ENCODE results near the gene ADGRG6. TPM values are rescaled to one million over a fixed set of nuclear protein-coding genes. Genes with fewer than 3 reads are reported as not detected.
"Not testable (repeated sequence)": the region's sequence is repeated elsewhere in the genome, so short reads cannot be mapped to it uniquely, and the experiment has no call there.

ADGRG6 gene
- total RNA-seq, 1 experiment from 2014 or later, result 2.5 TPM

DNA sequence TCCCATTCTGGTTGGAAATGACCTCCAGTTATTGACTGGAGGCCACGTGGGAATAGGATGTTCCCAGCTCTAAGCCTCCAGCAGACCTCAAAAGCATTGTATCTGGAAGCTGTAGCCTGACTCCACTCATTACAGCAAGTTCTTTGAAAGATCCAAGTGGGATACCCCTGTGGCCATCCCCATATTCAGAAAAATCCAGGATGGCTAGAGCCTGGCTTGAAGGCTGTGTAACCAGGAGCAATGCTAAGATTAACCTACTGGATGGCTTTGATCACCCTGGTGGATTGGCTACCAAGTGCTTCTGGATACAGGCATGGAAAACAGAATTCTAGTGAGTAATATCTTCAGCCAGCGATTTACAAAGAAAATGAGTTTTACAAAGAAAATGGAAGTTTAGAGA, 151.2 kb downstream of the ADGRG6 start:
- Histone ChIP-seq H2BK20ac (ENCODE audit: low read depth, low read length, poor library complexity, severe bottlenecking) (no peak overlapping the region), H2BK120ac (ENCODE audit: low read depth, low read length, poor library complexity, severe bottlenecking) (no peak overlapping the region), H2BK12ac (ENCODE audit: insufficient read length, low read depth, low read length) (no peak overlapping the region), H3K79me2 (ENCODE audit: insufficient read depth, low read length) (no peaks in the 10 kb centered on the region), H3K9ac (ENCODE audit: extremely low read depth, insufficient read length, low read length) (no peak overlapping the region), H3K14ac (ENCODE audit: insufficient read depth, low read length) (no peak overlapping the region), H2BK15ac (ENCODE audit: low read depth, low read length) (no peak overlapping the region), H3K56ac (ENCODE audit: insufficient read length, low read depth, low read length) (no peak overlapping the region), H3K27ac (ENCODE audit: insufficient read length, low read depth, low read length) (no peak overlapping the region), H3K4me2 (ENCODE audit: insufficient read depth, insufficient read length, low read length) (no peak overlapping the region), H2BK5ac (ENCODE audit: insufficient read length, low read length) (no peak overlapping the region), H3K23me2 (ENCODE audit: insufficient read length, low read depth, low read length, poor library complexity, severe bottlenecking) (peaks cover 2% of the 10 kb centered on the region), H4K5ac (ENCODE audit: insufficient read length, low read depth, low read length) (no peak overlapping the region), H3K23ac (ENCODE audit: insufficient read length, low read depth, low read length) (no peak overlapping the region), H3K18ac (ENCODE audit: insufficient read length, low read depth, low read length) (no peak overlapping the region), H3K79me1 (ENCODE audit: insufficient read depth, low read depth, low read length, poor library complexity, severe bottlenecking) (no peaks in the 10 kb centered on the region), H4K8ac (replicated peaks; ENCODE audit: insufficient read length, low read depth, low read length) (no peak overlapping the region), H4K20me1 (ENCODE audit: control insufficient read depth, insufficient read depth, insufficient read length) (no peaks in the 10 kb centered on the region), H3K27me3 (ENCODE audit: insufficient read depth, low read length) (no peaks in the 10 kb centered on the region), H2AK5ac (ENCODE audit: insufficient read length, low read length) (no peak overlapping the region), H3K9me3 (ENCODE audit: control insufficient read depth, low read depth, low read length) (no peaks in the 10 kb centered on the region), H3K4ac (ENCODE audit: low read depth, low read length) (no peak overlapping the region), H3T11ph (ENCODE audit: low read length) (no peak overlapping the region), H2AFZ (ENCODE audit: low read length) (no peak overlapping the region), H3K4me1 (ENCODE audit: insufficient read depth, low read length) (no peaks in the 10 kb centered on the region), H4K91ac (ENCODE audit: insufficient read length, low read depth, low read length) (no peak overlapping the region)
- H3K36me3 Mint-ChIP-seq (ENCODE audit: insufficient read depth in 1 of 3, low read depth in 3 of 3), result peaks cover 0 to 2% (median 0%) of the 10 kb centered on the region in 3 experiments; a peak in 2 of 7 replicates
- H3K4me1 Mint-ChIP-seq, result no peaks in the 10 kb centered on the region
- peaks cover 0 to 4% of the 10 kb centered on the region in 2 experiments; a peak in 3 of 5 replicates for H3K9me3 Mint-ChIP-seq
- no peak for DNase-seq
- H3K4me3 Mint-ChIP-seq, result no peak overlapping the region
- no CpG with 5 or more reads among the region's 2 CpGs for WGBS (ENCODE audit: extremely low coverage, insufficient read length, low lambda C conversion rate)
- H3K27ac Mint-ChIP-seq, result no peak overlapping the region
- TF ChIP-seq, protein P1, sequence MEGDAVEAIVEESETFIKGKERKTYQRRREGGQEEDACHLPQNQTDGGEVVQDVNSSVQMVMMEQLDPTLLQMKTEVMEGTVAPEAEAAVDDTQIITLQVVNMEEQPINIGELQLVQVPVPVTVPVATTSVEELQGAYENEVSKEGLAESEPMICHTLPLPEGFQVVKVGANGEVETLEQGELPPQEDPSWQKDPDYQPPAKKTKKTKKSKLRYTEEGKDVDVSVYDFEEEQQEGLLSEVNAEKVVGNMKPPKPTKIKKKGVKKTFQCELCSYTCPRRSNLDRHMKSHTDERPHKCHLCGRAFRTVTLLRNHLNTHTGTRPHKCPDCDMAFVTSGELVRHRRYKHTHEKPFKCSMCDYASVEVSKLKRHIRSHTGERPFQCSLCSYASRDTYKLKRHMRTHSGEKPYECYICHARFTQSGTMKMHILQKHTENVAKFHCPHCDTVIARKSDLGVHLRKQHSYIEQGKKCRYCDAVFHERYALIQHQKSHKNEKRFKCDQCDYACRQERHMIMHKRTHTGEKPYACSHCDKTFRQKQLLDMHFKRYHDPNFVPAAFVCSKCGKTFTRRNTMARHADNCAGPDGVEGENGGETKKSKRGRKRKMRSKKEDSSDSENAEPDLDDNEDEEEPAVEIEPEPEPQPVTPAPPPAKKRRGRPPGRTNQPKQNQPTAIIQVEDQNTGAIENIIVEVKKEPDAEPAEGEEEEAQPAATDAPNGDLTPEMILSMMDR (conservative IDR thresholded peaks at IDR 0.05), result no peak
- H3K27me3 Mint-ChIP-seq (ENCODE audit: low read depth), result no peaks in the 10 kb centered on the region

DNA sequence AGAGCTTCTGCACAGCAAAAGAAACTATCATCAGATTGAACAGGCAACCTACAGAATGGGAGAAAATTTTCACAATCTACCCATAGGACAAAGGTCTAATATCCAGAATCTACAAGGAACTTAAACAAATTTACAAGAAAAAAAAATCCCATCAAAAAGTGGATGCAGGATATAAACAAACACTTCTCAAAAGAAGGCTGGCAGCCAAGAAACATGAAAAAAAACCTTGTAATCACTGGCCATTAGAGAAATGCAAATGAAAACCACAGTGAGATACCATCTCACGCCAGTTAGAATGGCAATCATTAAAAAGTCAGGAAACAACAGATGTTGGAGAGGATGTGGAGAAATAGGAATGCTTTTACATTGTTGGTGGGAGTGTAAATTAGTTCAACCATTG, 152.4 kb downstream of the ADGRG6 start:
- H3K18ac ChIP-seq (ENCODE audit: insufficient read length, low read depth, low read length); H3K27ac ChIP-seq (ENCODE audit: insufficient read length, low read depth, low read length); H3K27me3 ChIP-seq (ENCODE audit: insufficient read depth, low read length); H3K79me1 ChIP-seq (ENCODE audit: insufficient read depth, low read depth, low read length, poor library complexity, severe bottlenecking); H3K4ac ChIP-seq (ENCODE audit: low read depth, low read length); H3K56ac ChIP-seq (ENCODE audit: insufficient read length, low read depth, low read length); H3K9ac ChIP-seq (ENCODE audit: extremely low read depth, insufficient read length, low read length); H3K23me2 ChIP-seq (ENCODE audit: insufficient read length, low read depth, low read length, poor library complexity, severe bottlenecking); H3T11ph ChIP-seq (ENCODE audit: low read length); H3K4me1 ChIP-seq (ENCODE audit: insufficient read depth, low read length); DNase-seq; H3K36me3 Mint-ChIP-seq (ENCODE audit: insufficient read depth in 1 of 3, low read depth in 3 of 3); H2AFZ ChIP-seq (ENCODE audit: low read length); H2BK12ac ChIP-seq (ENCODE audit: insufficient read length, low read depth, low read length); H2AK5ac ChIP-seq (ENCODE audit: insufficient read length, low read length); H4K5ac ChIP-seq (ENCODE audit: insufficient read length, low read depth, low read length); H2BK120ac ChIP-seq (ENCODE audit: low read depth, low read length, poor library complexity, severe bottlenecking); H3K9me3 ChIP-seq (ENCODE audit: control insufficient read depth, low read depth, low read length); H3K79me2 ChIP-seq (ENCODE audit: insufficient read depth, low read length); H3K23ac ChIP-seq (ENCODE audit: insufficient read length, low read depth, low read length); H3K4me1 Mint-ChIP-seq; H2BK20ac ChIP-seq (ENCODE audit: low read depth, low read length, poor library complexity, severe bottlenecking); H2BK5ac ChIP-seq (ENCODE audit: insufficient read length, low read length); H3K27me3 Mint-ChIP-seq (ENCODE audit: low read depth); H3K27ac Mint-ChIP-seq; H3K4me2 ChIP-seq (ENCODE audit: insufficient read depth, insufficient read length, low read length); H3K14ac ChIP-seq (ENCODE audit: insufficient read depth, low read length); H4K91ac ChIP-seq (ENCODE audit: insufficient read length, low read depth, low read length); H4K20me1 ChIP-seq (ENCODE audit: control insufficient read depth, insufficient read depth, insufficient read length); H2BK15ac ChIP-seq (ENCODE audit: low read depth, low read length); H3K4me3 Mint-ChIP-seq; H3K9me3 Mint-ChIP-seq; H4K8ac ChIP-seq (replicated peaks; ENCODE audit: insufficient read length, low read depth, low read length): not testable (repeated sequence)
- WGBS (ENCODE audit: extremely low coverage, insufficient read length, low lambda C conversion rate), result no CpG with 5 or more reads among the region's 1 CpG
